OCI-LY7 (cell line): ENCODE results near the gene TMEM213.

Experiments
- EZH2phosphoT487 ChIP-seq: fragments of 200-600 bp; sonication (generic); IDR thresholded peaks from 2 replicates; pipeline ENCODE4 v1.6.1; 2018; ENCODE audit warnings: low read depth, borderline replicate concordance, mild to moderate bottlenecking, mixed run types, antibody characterized with exemption, low read length, moderate library complexity, mixed read lengths
- TF ChIP-seq, protein P1 (sequence below): fragments of 200-600 bp; sonication (generic); conservative IDR thresholded peaks from 2 replicates; pipeline ENCODE4 v1.5.1; 2014; ENCODE audit warnings: mild to moderate bottlenecking, antibody characterized with exemption, low read length, moderate library complexity, mixed read lengths

DNA sequence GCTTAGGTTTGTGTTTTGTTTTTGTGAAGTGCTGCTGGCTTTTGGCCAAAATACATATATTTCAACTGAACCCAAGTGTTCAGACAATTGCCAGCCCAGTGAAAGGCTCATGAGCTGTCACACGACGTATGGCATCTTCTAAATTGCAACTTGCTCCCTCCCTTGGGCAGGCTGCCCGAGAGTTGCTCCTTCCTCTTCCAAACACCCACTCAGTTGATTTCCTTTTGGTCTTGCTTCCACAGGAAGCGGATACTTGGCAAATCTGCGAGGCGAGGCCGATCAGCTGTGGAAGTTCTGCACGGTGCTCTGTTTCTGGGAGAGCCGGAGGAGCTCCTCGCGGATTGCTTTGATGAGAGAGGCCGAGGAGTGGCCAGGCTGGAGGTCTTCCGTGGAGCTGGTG, 39.8 kb downstream of the TMEM213 start:
- TF ChIP-seq, protein P1, sequence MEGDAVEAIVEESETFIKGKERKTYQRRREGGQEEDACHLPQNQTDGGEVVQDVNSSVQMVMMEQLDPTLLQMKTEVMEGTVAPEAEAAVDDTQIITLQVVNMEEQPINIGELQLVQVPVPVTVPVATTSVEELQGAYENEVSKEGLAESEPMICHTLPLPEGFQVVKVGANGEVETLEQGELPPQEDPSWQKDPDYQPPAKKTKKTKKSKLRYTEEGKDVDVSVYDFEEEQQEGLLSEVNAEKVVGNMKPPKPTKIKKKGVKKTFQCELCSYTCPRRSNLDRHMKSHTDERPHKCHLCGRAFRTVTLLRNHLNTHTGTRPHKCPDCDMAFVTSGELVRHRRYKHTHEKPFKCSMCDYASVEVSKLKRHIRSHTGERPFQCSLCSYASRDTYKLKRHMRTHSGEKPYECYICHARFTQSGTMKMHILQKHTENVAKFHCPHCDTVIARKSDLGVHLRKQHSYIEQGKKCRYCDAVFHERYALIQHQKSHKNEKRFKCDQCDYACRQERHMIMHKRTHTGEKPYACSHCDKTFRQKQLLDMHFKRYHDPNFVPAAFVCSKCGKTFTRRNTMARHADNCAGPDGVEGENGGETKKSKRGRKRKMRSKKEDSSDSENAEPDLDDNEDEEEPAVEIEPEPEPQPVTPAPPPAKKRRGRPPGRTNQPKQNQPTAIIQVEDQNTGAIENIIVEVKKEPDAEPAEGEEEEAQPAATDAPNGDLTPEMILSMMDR, result no peak
- TF ChIP-seq EZH2phosphoT487, result no peak
